Muscle layer of colon (tissue), 2 donors: ENCODE data around the gene PACSIN1.

Experiments
- H3K27ac ChIP-seq: one replicate; pipeline ENCODE4 v1.7.0; 2013; ENCODE audit warnings: low read depth, mild to moderate bottlenecking, low read length, moderate library complexity
- H3K27me3 ChIP-seq, 2 donors: one replicate each; pipeline ENCODE4 v1.7.0; 2013; ENCODE audit warnings: low read length in 2 of 2, mild to moderate bottlenecking in 2 of 2; ENCODE audit not compliant: insufficient read depth in 2 of 2, control insufficient read depth in 1 of 2
- H3K36me3 ChIP-seq: one replicate; pipeline ENCODE4 v1.7.0; 2013; ENCODE audit warnings: mild to moderate bottlenecking, low read length; ENCODE audit not compliant: insufficient read depth
- H3K4me1 ChIP-seq: one replicate; pipeline ENCODE4 v1.7.0; 2013; ENCODE audit warnings: mild to moderate bottlenecking, low read length; ENCODE audit not compliant: insufficient read depth
- H3K4me3 ChIP-seq, 2 donors: one replicate each; pipeline ENCODE4 v1.7.0; 2013; ENCODE audit warnings: low read length in 2 of 2, low read depth in 1 of 2, mild to moderate bottlenecking in 1 of 2, moderate library complexity in 1 of 2
- H3K9ac ChIP-seq: one replicate; pipeline ENCODE4 v1.7.0; 2013; ENCODE audit warnings: low read length
- H3K9me3 ChIP-seq: one replicate; pipeline ENCODE4 v1.7.0; 2013; ENCODE audit warnings: mild to moderate bottlenecking, low read length
- donor health status: abdominal sarcoma.
- donor health status: Adenocarcinoma of cecum.

PACSIN1 gene

GRCh38 chr6:34535199-34535598 lies 69.3 kb downstream of the PACSIN1 start:
- H3K27ac ChIP-seq, result no peak overlapping the region
- no peaks in the 10 kb centered on the region for H3K36me3 ChIP-seq
- no peak overlapping the region for H3K9ac ChIP-seq
- H3K4me1 ChIP-seq, result no peaks in the 10 kb centered on the region
- no peak overlapping the region for H3K4me3 ChIP-seq
- no peaks in the 10 kb centered on the region for H3K9me3 ChIP-seq
- no peaks in the 10 kb centered on the region for H3K27me3 ChIP-seq

- H3K27me3 ChIP-seq, result no peaks in the 10 kb centered on the region
- no peak overlapping the region for H3K4me3 ChIP-seq
- no peaks in the 10 kb centered on the region for H3K36me3 ChIP-seq
- H3K27ac ChIP-seq, result no peak overlapping the region
- no peaks in the 10 kb centered on the region for H3K9me3 ChIP-seq
- no peaks in the 10 kb centered on the region for H3K4me1 ChIP-seq
- no peak overlapping the region for H3K9ac ChIP-seq
Observed at GRCh38 chr6:34535646-34536045, 69.8 kb downstream of the PACSIN1 start.

- H3K27me3 ChIP-seq, result no peaks in the 10 kb centered on the region
Observed at GRCh38 chr6:34536251-34536958, 70.5 kb downstream of the PACSIN1 start.

GRCh38 chr6:34536959-34537848 lies 71.3 kb downstream of the PACSIN1 start:
- Histone ChIP-seq H3K4me3 (no peak overlapping the region), H3K4me1 (no peaks in the 10 kb centered on the region), H3K27me3 (no peaks in the 10 kb centered on the region), H3K9ac (no peak overlapping the region), H3K36me3 (no peaks in the 10 kb centered on the region), H3K27ac (no peak overlapping the region), H3K9me3 (no peaks in the 10 kb centered on the region)

More at GRCh38 chr6:34536251-34536958, 70.5 kb downstream of the PACSIN1 start:
- Histone ChIP-seq H3K4me1 (no peaks in the 10 kb centered on the region), H3K9ac (no peak overlapping the region), H3K36me3 (no peaks in the 10 kb centered on the region), H3K4me3 (no peak overlapping the region), H3K9me3 (no peaks in the 10 kb centered on the region), H3K27ac (no peak overlapping the region)

- no peak overlapping the region for H3K27ac ChIP-seq
- H3K4me3 ChIP-seq, result no peak overlapping the region
- no peaks in the 10 kb centered on the region for H3K27me3 ChIP-seq
- H3K9ac ChIP-seq, result no peak overlapping the region
- no peaks in the 10 kb centered on the region for H3K9me3 ChIP-seq
- no peaks in the 10 kb centered on the region for H3K36me3 ChIP-seq
- H3K4me1 ChIP-seq, result no peaks in the 10 kb centered on the region
Observed at GRCh38 chr6:34537922-34538550, 72.2 kb downstream of the PACSIN1 start.

GRCh38 chr6:34538581-34538980 lies 72.7 kb downstream of the PACSIN1 start:
- Histone ChIP-seq H3K27me3 (no peaks in the 10 kb centered on the region), H3K27ac (no peak overlapping the region), H3K4me1 (no peaks in the 10 kb centered on the region), H3K9me3 (no peaks in the 10 kb centered on the region), H3K4me3 (no peak overlapping the region), H3K9ac (no peak overlapping the region), H3K36me3 (no peaks in the 10 kb centered on the region)

- Histone ChIP-seq H3K9ac (no peak overlapping the region), H3K4me3 (no peak overlapping the region), H3K36me3 (no peaks in the 10 kb centered on the region), H3K4me1 (no peaks in the 10 kb centered on the region), H3K27me3 (no peaks in the 10 kb centered on the region), H3K27ac (no peak overlapping the region), H3K9me3 (no peaks in the 10 kb centered on the region)
Observed at GRCh38 chr6:34539181-34539580, 73.3 kb downstream of the PACSIN1 start.

GRCh38 chr6:34540222-34540621 lies 74.3 kb downstream of the PACSIN1 start:
- Histone ChIP-seq H3K9ac (no peak overlapping the region), H3K9me3 (no peaks in the 10 kb centered on the region), H3K36me3 (no peaks in the 10 kb centered on the region), H3K4me1 (no peaks in the 10 kb centered on the region), H3K27ac (no peak overlapping the region), H3K27me3 (no peaks in the 10 kb centered on the region), H3K4me3 (no peak overlapping the region)

- H3K4me3 ChIP-seq, result no peak overlapping the region
- peaks cover 3% of the 10 kb centered on the region for H3K4me1 ChIP-seq
- H3K9me3 ChIP-seq, result no peaks in the 10 kb centered on the region
- H3K36me3 ChIP-seq, result no peaks in the 10 kb centered on the region
- no peak overlapping the region for H3K9ac ChIP-seq
- H3K27ac ChIP-seq, result no peak overlapping the region
- H3K27me3 ChIP-seq, result no peaks in the 10 kb centered on the region
Observed at GRCh38 chr6:34540841-34541240, 75.0 kb downstream of the PACSIN1 start.

- Histone ChIP-seq H3K9me3 (no peaks in the 10 kb centered on the region), H3K9ac (no peak overlapping the region), H3K4me3 (no peak overlapping the region), H3K27ac (no peak overlapping the region), H3K36me3 (no peaks in the 10 kb centered on the region), H3K27me3 (no peaks in the 10 kb centered on the region), H3K4me1 (peaks cover 8% of the 10 kb centered on the region)
Observed at GRCh38 chr6:34543421-34543820, 77.5 kb downstream of the PACSIN1 start.

GRCh38 chr6:34544052-34544604 lies 78.3 kb downstream of the PACSIN1 start:
- Histone ChIP-seq H3K4me1 (peaks cover 8% of the 10 kb centered on the region), H3K9ac (no peak overlapping the region), H3K36me3 (no peaks in the 10 kb centered on the region), H3K9me3 (no peaks in the 10 kb centered on the region), H3K27me3 (no peaks in the 10 kb centered on the region), H3K4me3 (no peak overlapping the region), H3K27ac (no peak overlapping the region)
